ENCODE measurements around the gene CTSE. TPM values are rescaled to one million over a fixed set of nuclear protein-coding genes. Genes with fewer than 3 reads are reported as not detected.

The CTSE gene
- total and polyA plus RNA-seq, 2 experiments from 2014 or later = not detected

DNA sequence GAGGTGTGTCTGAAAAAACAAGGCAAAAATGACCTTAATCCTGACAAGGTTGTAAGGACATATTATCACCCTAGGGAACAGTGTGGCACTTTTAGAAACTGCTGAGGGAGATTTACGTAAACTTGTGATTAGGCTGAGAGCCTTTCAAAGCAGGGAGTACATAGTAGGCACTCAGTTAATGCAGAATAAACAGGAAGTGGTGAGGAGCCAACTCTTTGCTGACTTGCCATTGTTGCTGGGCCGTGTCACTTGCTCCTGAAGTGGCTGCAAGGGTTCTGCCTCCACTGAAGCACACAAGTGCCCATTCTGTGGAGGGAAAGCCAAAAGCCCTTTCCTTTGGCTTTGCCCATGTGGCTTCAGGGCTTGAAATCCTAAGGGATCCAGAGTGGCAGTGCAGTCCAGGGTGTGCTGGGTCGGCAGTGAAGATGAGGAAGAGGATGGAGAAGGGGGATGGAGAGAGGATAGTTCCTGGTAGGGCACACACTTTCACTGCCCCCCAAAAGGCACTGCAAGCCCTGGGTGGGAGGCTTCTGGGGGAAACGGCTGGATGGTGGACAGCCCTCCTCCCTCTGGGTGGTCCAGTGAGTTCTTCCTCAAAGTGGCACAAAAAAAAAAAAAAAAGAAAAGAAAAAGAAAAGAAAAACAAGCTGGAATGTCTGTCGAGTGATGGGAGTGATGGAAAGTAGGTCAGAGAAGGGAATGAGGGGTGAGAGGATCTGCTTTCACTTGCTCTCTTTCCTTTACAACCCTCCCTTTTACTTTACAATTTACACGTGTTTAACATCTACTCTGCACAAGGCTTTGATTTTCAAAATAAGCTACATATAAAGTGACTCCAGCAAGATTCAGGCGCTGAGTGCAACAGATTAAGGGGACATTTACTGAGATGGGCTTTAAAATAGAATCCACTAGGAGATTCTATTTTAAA is 15.6 kb upstream of the CTSE start:
- Mint-ChIP-seq H3K4me3 (no peak overlapping the region), H3K4me1 (peaks cover 28% of the 10 kb centered on the region)

More for the DNA sequence above, 15.6 kb upstream of the CTSE start:
- no peaks in the 10 kb centered on the region for H3K36me3 ChIP-seq (ENCODE audit: insufficient read depth)
- no peak for ATAC-seq
- no peak overlapping the region for H3K4me2 ChIP-seq
- no peaks in the 10 kb centered on the region for H3F3A ChIP-seq (replicated peaks; ENCODE audit: low read depth)
- no peaks in the 10 kb centered on the region for H3K79me2 ChIP-seq (replicated peaks; ENCODE audit: insufficient read depth)
- peaks cover 11% of the 10 kb centered on the region for H3K27me3 Mint-ChIP-seq (ENCODE audit: insufficient read depth, low read depth, poor library complexity)
- peaks cover 19% of the 10 kb centered on the region for H3K4me1 ChIP-seq (ENCODE audit: insufficient read depth)
- no peaks in the 10 kb centered on the region for H3K9me3 Mint-ChIP-seq
- peak; percentile 17 for DNase-seq (ENCODE audit: low spot score)
- TF ChIP-seq ZNF114 (CRISPR knock-in tag; IDR thresholded peaks at IDR 0.05) (no peak), CTCF (conservative IDR thresholded peaks at IDR 0.05; ENCODE audit: low read depth in 2 of 2) (no peak), JUNB (IDR thresholded peaks at IDR 0.05; ENCODE audit: unreplicated experiment) (no peak), ETS1 (IDR thresholded peaks at IDR 0.05) (no peak), ZNF331 (CRISPR knock-in tag; IDR thresholded peaks at IDR 0.05; ENCODE audit: low read depth) (no peak), POLR2AphosphoS5 (IDR thresholded peaks at IDR 0.05; ENCODE audit: low read depth) (no peak), STAT1 (IDR thresholded peaks at IDR 0.05; ENCODE audit: unreplicated experiment) (no peak), CREB1 (CRISPR knock-in tag; IDR thresholded peaks at IDR 0.05; ENCODE audit: low read depth) (no peak), NANOG (IDR thresholded peaks at IDR 0.05; ENCODE audit: borderline replicate concordance) (no peak), EZH2phosphoT487 (IDR thresholded peaks at IDR 0.05; ENCODE audit: unreplicated experiment) (no peak), EZH2 (IDR thresholded peaks at IDR 0.05; ENCODE audit: low read depth, unreplicated experiment) (no peak)
- TF ChIP-seq, protein P1, sequence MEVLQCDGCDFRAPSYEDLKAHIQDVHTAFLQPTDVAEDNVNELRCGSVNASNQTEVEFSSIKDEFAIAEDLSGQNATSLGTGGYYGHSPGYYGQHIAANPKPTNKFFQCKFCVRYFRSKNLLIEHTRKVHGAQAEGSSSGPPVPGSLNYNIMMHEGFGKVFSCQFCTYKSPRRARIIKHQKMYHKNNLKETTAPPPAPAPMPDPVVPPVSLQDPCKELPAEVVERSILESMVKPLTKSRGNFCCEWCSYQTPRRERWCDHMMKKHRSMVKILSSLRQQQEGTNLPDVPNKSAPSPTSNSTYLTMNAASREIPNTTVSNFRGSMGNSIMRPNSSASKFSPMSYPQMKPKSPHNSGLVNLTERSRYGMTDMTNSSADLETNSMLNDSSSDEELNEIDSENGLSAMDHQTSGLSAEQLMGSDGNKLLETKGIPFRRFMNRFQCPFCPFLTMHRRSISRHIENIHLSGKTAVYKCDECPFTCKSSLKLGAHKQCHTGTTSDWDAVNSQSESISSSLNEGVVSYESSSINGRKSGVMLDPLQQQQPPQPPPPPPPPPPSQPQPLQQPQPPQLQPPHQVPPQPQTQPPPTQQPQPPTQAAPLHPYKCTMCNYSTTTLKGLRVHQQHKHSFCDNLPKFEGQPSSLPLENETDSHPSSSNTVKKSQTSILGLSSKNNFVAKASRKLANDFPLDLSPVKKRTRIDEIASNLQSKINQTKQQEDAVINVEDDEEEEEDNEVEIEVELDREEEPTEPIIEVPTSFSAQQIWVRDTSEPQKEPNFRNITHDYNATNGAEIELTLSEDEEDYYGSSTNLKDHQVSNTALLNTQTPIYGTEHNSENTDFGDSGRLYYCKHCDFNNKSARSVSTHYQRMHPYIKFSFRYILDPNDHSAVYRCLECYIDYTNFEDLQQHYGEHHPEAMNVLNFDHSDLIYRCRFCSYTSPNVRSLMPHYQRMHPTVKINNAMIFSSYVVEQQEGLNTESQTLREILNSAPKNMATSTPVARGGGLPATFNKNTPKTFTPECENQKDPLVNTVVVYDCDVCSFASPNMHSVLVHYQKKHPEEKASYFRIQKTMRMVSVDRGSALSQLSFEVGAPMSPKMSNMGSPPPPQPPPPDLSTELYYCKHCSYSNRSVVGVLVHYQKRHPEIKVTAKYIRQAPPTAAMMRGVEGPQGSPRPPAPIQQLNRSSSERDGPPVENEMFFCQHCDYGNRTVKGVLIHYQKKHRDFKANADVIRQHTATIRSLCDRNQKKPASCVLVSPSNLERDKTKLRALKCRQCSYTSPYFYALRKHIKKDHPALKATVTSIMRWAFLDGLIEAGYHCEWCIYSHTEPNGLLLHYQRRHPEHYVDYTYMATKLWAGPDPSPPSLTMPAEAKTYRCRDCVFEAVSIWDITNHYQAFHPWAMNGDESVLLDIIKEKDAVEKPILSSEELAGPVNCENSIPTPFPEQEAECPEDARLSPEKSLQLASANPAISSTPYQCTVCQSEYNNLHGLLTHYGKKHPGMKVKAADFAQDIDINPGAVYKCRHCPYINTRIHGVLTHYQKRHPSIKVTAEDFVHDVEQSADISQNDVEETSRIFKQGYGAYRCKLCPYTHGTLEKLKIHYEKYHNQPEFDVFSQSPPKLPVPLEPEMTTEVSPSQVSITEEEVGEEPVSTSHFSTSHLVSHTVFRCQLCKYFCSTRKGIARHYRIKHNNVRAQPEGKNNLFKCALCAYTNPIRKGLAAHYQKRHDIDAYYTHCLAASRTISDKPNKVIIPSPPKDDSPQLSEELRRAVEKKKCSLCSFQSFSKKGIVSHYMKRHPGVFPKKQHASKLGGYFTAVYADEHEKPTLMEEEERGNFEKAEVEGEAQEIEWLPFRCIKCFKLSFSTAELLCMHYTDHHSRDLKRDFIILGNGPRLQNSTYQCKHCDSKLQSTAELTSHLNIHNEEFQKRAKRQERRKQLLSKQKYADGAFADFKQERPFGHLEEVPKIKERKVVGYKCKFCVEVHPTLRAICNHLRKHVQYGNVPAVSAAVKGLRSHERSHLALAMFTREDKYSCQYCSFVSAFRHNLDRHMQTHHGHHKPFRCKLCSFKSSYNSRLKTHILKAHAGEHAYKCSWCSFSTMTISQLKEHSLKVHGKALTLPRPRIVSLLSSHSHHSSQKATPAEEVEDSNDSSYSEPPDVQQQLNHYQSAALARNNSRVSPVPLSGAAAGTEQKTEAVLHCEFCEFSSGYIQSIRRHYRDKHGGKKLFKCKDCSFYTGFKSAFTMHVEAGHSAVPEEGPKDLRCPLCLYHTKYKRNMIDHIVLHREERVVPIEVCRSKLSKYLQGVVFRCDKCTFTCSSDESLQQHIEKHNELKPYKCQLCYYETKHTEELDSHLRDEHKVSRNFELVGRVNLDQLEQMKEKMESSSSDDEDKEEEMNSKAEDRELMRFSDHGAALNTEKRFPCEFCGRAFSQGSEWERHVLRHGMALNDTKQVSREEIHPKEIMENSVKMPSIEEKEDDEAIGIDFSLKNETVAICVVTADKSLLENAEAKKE (CRISPR knock-in tag; IDR thresholded peaks at IDR 0.05) = no peak
- TF ChIP-seq, protein P2, sequence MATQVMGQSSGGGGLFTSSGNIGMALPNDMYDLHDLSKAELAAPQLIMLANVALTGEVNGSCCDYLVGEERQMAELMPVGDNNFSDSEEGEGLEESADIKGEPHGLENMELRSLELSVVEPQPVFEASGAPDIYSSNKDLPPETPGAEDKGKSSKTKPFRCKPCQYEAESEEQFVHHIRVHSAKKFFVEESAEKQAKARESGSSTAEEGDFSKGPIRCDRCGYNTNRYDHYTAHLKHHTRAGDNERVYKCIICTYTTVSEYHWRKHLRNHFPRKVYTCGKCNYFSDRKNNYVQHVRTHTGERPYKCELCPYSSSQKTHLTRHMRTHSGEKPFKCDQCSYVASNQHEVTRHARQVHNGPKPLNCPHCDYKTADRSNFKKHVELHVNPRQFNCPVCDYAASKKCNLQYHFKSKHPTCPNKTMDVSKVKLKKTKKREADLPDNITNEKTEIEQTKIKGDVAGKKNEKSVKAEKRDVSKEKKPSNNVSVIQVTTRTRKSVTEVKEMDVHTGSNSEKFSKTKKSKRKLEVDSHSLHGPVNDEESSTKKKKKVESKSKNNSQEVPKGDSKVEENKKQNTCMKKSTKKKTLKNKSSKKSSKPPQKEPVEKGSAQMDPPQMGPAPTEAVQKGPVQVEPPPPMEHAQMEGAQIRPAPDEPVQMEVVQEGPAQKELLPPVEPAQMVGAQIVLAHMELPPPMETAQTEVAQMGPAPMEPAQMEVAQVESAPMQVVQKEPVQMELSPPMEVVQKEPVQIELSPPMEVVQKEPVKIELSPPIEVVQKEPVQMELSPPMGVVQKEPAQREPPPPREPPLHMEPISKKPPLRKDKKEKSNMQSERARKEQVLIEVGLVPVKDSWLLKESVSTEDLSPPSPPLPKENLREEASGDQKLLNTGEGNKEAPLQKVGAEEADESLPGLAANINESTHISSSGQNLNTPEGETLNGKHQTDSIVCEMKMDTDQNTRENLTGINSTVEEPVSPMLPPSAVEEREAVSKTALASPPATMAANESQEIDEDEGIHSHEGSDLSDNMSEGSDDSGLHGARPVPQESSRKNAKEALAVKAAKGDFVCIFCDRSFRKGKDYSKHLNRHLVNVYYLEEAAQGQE (IDR thresholded peaks at IDR 0.05; ENCODE audit: unreplicated experiment) = no peak
- H2AFZ ChIP-seq = peak overlapping the region; percentile 61; the same call in 1 of the 2 replicates
- no peaks in the 10 kb centered on the region for H4K20me1 ChIP-seq (replicated peaks; ENCODE audit: insufficient read depth)
- no peaks in the 10 kb centered on the region for H3K27me3 ChIP-seq (ENCODE audit: insufficient read depth)
- no peaks in the 10 kb centered on the region for H3K9me2 ChIP-seq (ENCODE audit: insufficient read depth)
- no peaks in the 10 kb centered on the region for H3K36me3 Mint-ChIP-seq (ENCODE audit: low read depth)
- no peak overlapping the region for H3K27ac Mint-ChIP-seq
- no peak overlapping the region for H3K27ac ChIP-seq (ENCODE audit: low read depth)
- no peak overlapping the region for H3K4me3 ChIP-seq
